ENCODE data around the gene SLC6A9.

Gene SLC6A9

GRCh38 chr1:43977376-43978263, 53.6 kb downstream of the SLC6A9 start:
- Histone ChIP-seq H3K4me2 (ENCODE audit: low read length, poor library complexity, severe bottlenecking) (no peak overlapping the region), H2BK15ac (ENCODE audit: low read depth, poor library complexity, severe bottlenecking) (no peak overlapping the region), H3K23ac (ENCODE audit: low read length in 2 of 2) (no peak overlapping the region), H4K8ac (ENCODE audit: low read length) (no peak overlapping the region), H3K27me3 (ENCODE audit: control insufficient read depth in 1 of 2, insufficient read depth in 1 of 2, low read length in 2 of 2) (no peaks in the 10 kb centered on the region), H4K91ac (ENCODE audit: low read length) (no peak overlapping the region), H2BK120ac (ENCODE audit: low read depth, low read length) (no peak overlapping the region), H3K9me3 (ENCODE audit: control insufficient read depth, low read length) (no peaks in the 10 kb centered on the region), H3K9ac (ENCODE audit: low read length) (peak overlapping the region; percentile 34), H3K18ac (ENCODE audit: low read depth in 1 of 2, low read length in 2 of 2) (no peak overlapping the region), H2AFZ (ENCODE audit: low read depth, low read length) (no peak overlapping the region), H2BK5ac (ENCODE audit: low read depth, low read length, poor library complexity, severe bottlenecking) (no peak overlapping the region), H3K27ac (ENCODE audit: low read length, poor library complexity, severe bottlenecking) (no peak overlapping the region), H2AK5ac (ENCODE audit: low read length, severe bottlenecking) (no peak overlapping the region), H2BK12ac (ENCODE audit: low read length in 2 of 2) (no peak overlapping the region), H3K14ac (ENCODE audit: low read length in 2 of 2) (no peak overlapping the region), H3K36me3 (ENCODE audit: control insufficient read depth in 1 of 2, insufficient read depth in 2 of 2, low read depth in 1 of 2, low read length in 2 of 2) (peaks cover 44 to 46% of the 10 kb centered on the region in 2 experiments), H3K4me1 (ENCODE audit: control insufficient read depth, insufficient read depth, low read depth, low read length) (peaks cover 57% of the 10 kb centered on the region), H3K4me3 (ENCODE audit: insufficient read depth in 1 of 2, low read depth in 1 of 2, low read length in 2 of 2) (peak overlapping the region; percentile 15 to 16), H3K4ac (ENCODE audit: low read depth in 1 of 2, low read length in 2 of 2) (no peak overlapping the region), H3K79me1 (replicated peaks; ENCODE audit: low read length, poor library complexity, severe bottlenecking) (peaks cover 43% of the 10 kb centered on the region)
- WGBS = 87% methylated on average over 7 of the region's 9 CpGs
- no peak for DNase-seq

- H2BK12ac ChIP-seq (ENCODE audit: low read length in 2 of 2) = no peak overlapping the region
- H3K27me3 ChIP-seq (ENCODE audit: control insufficient read depth in 1 of 2, insufficient read depth in 1 of 2, low read length in 2 of 2) = no peaks in the 10 kb centered on the region
- no peak overlapping the region for H2BK5ac ChIP-seq (ENCODE audit: low read depth, low read length, poor library complexity, severe bottlenecking)
- H3K27ac ChIP-seq (ENCODE audit: low read length, poor library complexity, severe bottlenecking) = no peak overlapping the region
- peaks cover 39% of the 10 kb centered on the region for H3K79me1 ChIP-seq (replicated peaks; ENCODE audit: low read length, poor library complexity, severe bottlenecking)
- no peak overlapping the region for H3K4ac ChIP-seq (ENCODE audit: low read depth in 1 of 2, low read length in 2 of 2)
- H3K4me3 ChIP-seq (ENCODE audit: insufficient read depth in 1 of 2, low read depth in 1 of 2, low read length in 2 of 2) = no peak overlapping the region
- no peak overlapping the region for H2BK15ac ChIP-seq (ENCODE audit: low read depth, poor library complexity, severe bottlenecking)
- 96% methylated on average over 8 of the region's 8 CpGs for WGBS
- H3K14ac ChIP-seq (ENCODE audit: low read length in 2 of 2) = no peak overlapping the region
- no peak overlapping the region for H4K91ac ChIP-seq (ENCODE audit: low read length)
- H3K18ac ChIP-seq (ENCODE audit: low read depth in 1 of 2, low read length in 2 of 2) = no peak overlapping the region
- H2AFZ ChIP-seq (ENCODE audit: low read depth, low read length) = no peak overlapping the region
- no peak for DNase-seq
- H4K8ac ChIP-seq (ENCODE audit: low read length) = no peak overlapping the region
- no peak overlapping the region for H3K23ac ChIP-seq (ENCODE audit: low read length in 2 of 2)
- no peak overlapping the region for H2BK120ac ChIP-seq (ENCODE audit: low read depth, low read length)
- H3K4me2 ChIP-seq (ENCODE audit: low read length, poor library complexity, severe bottlenecking) = no peak overlapping the region
- H3K36me3 ChIP-seq (ENCODE audit: control insufficient read depth in 1 of 2, insufficient read depth in 2 of 2, low read depth in 1 of 2, low read length in 2 of 2) = peaks cover 46 to 49% of the 10 kb centered on the region in 2 experiments
- H3K9me3 ChIP-seq (ENCODE audit: control insufficient read depth, low read length) = no peaks in the 10 kb centered on the region
- peaks cover 54% of the 10 kb centered on the region for H3K4me1 ChIP-seq (ENCODE audit: control insufficient read depth, insufficient read depth, low read depth, low read length)
- H2AK5ac ChIP-seq (ENCODE audit: low read length, severe bottlenecking) = no peak overlapping the region
- H3K9ac ChIP-seq (ENCODE audit: low read length) = peak overlapping the region; percentile 34
These were observed 54.4 kb downstream of the SLC6A9 start for GRCh38 chr1:43976890-43977289.

- 89% methylated on average over 4 of the region's 4 CpGs for WGBS
- Histone ChIP-seq H2BK12ac (ENCODE audit: low read length in 2 of 2) (no peak overlapping the region), H3K4me3 (ENCODE audit: insufficient read depth in 1 of 2, low read depth in 1 of 2, low read length in 2 of 2) (peak overlapping the region; percentile 97 to 98), H3K18ac (ENCODE audit: low read depth in 1 of 2, low read length in 2 of 2) (no peak overlapping the region), H3K4ac (ENCODE audit: low read depth in 1 of 2, low read length in 2 of 2) (no peak overlapping the region), H3K9me3 (ENCODE audit: control insufficient read depth, low read length) (no peaks in the 10 kb centered on the region), H4K8ac (ENCODE audit: low read length) (no peak overlapping the region), H3K36me3 (ENCODE audit: control insufficient read depth in 1 of 2, insufficient read depth in 2 of 2, low read depth in 1 of 2, low read length in 2 of 2) (peaks cover 46 to 49% of the 10 kb centered on the region in 2 experiments), H2AFZ (ENCODE audit: low read depth, low read length) (no peak overlapping the region), H3K14ac (ENCODE audit: low read length in 2 of 2) (peak overlapping the region in 1 of 2 experiments; percentile 62), H2BK5ac (ENCODE audit: low read depth, low read length, poor library complexity, severe bottlenecking) (no peak overlapping the region), H4K91ac (ENCODE audit: low read length) (no peak overlapping the region), H3K79me1 (replicated peaks; ENCODE audit: low read length, poor library complexity, severe bottlenecking) (peaks cover 38% of the 10 kb centered on the region), H3K4me1 (ENCODE audit: control insufficient read depth, insufficient read depth, low read depth, low read length) (peaks cover 47% of the 10 kb centered on the region), H2AK5ac (ENCODE audit: low read length, severe bottlenecking) (no peak overlapping the region), H3K23ac (ENCODE audit: low read length in 2 of 2) (no peak overlapping the region), H3K27ac (ENCODE audit: low read length, poor library complexity, severe bottlenecking) (no peak overlapping the region), H3K4me2 (ENCODE audit: low read length, poor library complexity, severe bottlenecking) (peak overlapping the region; percentile 88), H3K9ac (ENCODE audit: low read length) (peak overlapping the region; percentile 96), H2BK120ac (ENCODE audit: low read depth, low read length) (no peak overlapping the region), H3K27me3 (ENCODE audit: control insufficient read depth in 1 of 2, insufficient read depth in 1 of 2, low read length in 2 of 2) (no peaks in the 10 kb centered on the region), H2BK15ac (ENCODE audit: low read depth, poor library complexity, severe bottlenecking) (no peak overlapping the region)
- DNase-seq = no peak
These were observed 55.2 kb downstream of the SLC6A9 start for GRCh38 chr1:43976045-43976444.

DNA sequence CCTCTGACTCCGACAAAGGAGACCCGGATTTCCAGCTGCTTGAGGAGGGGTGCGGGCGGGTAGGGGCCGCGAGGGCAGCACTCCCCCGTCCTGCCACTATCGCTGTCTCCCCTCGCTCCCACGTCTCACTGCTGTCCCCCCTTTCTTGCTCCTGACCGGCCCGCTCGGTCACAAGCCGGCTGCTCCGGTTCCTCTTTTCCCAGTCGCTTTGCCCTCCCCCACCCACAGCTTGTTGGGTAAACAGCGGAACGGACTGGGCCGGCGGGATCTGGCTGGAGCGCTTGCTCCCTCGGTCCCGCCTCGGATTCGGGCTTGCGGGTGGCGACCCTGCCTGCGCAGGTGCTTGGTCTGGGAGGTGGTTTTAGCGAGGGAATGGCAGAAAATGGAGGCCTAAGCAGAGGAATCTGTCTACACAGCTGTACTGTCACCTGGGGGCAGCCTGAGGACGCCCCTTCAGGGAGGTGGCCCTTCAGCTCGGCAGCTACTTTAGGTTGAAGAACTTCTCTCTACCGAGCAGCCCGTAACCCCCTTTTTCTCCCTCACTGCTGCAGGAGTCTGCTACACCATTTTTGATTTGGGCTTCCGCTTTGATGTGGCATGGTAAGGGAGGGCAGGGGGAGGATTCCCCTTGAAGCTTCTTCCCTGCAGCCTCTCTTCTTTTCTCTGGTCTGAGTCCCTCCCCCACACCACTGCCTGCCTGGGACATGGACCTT, 55.9 kb downstream of the SLC6A9 start:
- Histone ChIP-seq H3K9me3 (ENCODE audit: control insufficient read depth, low read length) (no peaks in the 10 kb centered on the region), H2BK120ac (ENCODE audit: low read depth, low read length) (peak overlapping the region; percentile 74), H3K27ac (ENCODE audit: low read length, poor library complexity, severe bottlenecking) (peak overlapping the region; percentile 27), H3K23ac (ENCODE audit: low read length in 2 of 2) (peak overlapping the region in 1 of 2 experiments; percentile 99), H2BK15ac (ENCODE audit: low read depth, poor library complexity, severe bottlenecking) (peak overlapping the region; percentile 39), H2BK12ac (ENCODE audit: low read length in 2 of 2) (no peak overlapping the region), H3K4me2 (ENCODE audit: low read length, poor library complexity, severe bottlenecking) (peak overlapping the region; percentile 88), H4K8ac (ENCODE audit: low read length) (no peak overlapping the region), H3K27me3 (ENCODE audit: control insufficient read depth in 1 of 2, insufficient read depth in 1 of 2, low read length in 2 of 2) (no peaks in the 10 kb centered on the region), H3K4me3 (ENCODE audit: insufficient read depth in 1 of 2, low read depth in 1 of 2, low read length in 2 of 2) (peak overlapping the region; percentile 97 to 98), H3K79me1 (replicated peaks; ENCODE audit: low read length, poor library complexity, severe bottlenecking) (peaks cover 42% of the 10 kb centered on the region), H2AFZ (ENCODE audit: low read depth, low read length) (peak overlapping the region; percentile 5), H3K36me3 (ENCODE audit: control insufficient read depth in 1 of 2, insufficient read depth in 2 of 2, low read depth in 1 of 2, low read length in 2 of 2) (peaks cover 46 to 50% of the 10 kb centered on the region in 2 experiments), H2AK5ac (ENCODE audit: low read length, severe bottlenecking) (no peak overlapping the region), H3K4ac (ENCODE audit: low read depth in 1 of 2, low read length in 2 of 2) (peak overlapping the region in 1 of 2 experiments; percentile 85), H3K18ac (ENCODE audit: low read depth in 1 of 2, low read length in 2 of 2) (peak overlapping the region; percentile 85 to 94), H3K4me1 (ENCODE audit: control insufficient read depth, insufficient read depth, low read depth, low read length) (peaks cover 46% of the 10 kb centered on the region), H3K14ac (ENCODE audit: low read length in 2 of 2) (peak overlapping the region in 1 of 2 experiments; percentile 92), H2BK5ac (ENCODE audit: low read depth, low read length, poor library complexity, severe bottlenecking) (no peak overlapping the region), H3K9ac (ENCODE audit: low read length) (peak overlapping the region; percentile 96), H4K91ac (ENCODE audit: low read length) (peak overlapping the region; percentile 92)
- 3% methylated on average over 27 of the region's 34 CpGs for WGBS
- DNase-seq = peak; percentile 50

Data from mesenchymal stem cell (in vitro differentiated cells and primary cell).